ENCODE data around the gene TMUB2. TPM values are rescaled to one million over a fixed set of nuclear protein-coding genes. Genes with fewer than 3 reads are reported as not detected.

The TMUB2 gene
- total and polyA plus RNA-seq, 2 of the 13 experiments (the other 11 are each of a cell fraction or from before 2014, with no cell fraction given), result 26.9 to 50.8 TPM

GRCh38 chr17:44222112-44222869 lies 35.5 kb downstream of the TMUB2 start (continued):
- TF ChIP-seq MZF1 (CRISPR knock-in tag; IDR thresholded peaks at IDR 0.05; ENCODE audit: borderline replicate concordance) (no peak), ZNF24 (IDR thresholded peaks at IDR 0.05) (no peak), ZBTB14 (CRISPR knock-in tag; IDR thresholded peaks at IDR 0.05) (peak; percentile 59; the same call in 1 of the 2 replicates), RELA (CRISPR knock-in tag; IDR thresholded peaks at IDR 0.05) (no peak), ZFP36L1 (CRISPR knock-in tag; IDR thresholded peaks at IDR 0.05) (0 out of 2 replicates have a peak, but pooled peaks have one; percentile 20), ZNF33A (CRISPR knock-in tag; IDR thresholded peaks at IDR 0.05; ENCODE audit: borderline replicate concordance) (no peak), ZNF343 (CRISPR knock-in tag; IDR thresholded peaks at IDR 0.05) (no peak), ZFX (CRISPR knock-in tag; IDR thresholded peaks at IDR 0.05; ENCODE audit: low read depth) (peak; percentile 74), ZNF724P (CRISPR knock-in tag; IDR thresholded peaks at IDR 0.05; ENCODE audit: borderline replicate concordance) (no peak), BRCA1 (CRISPR knock-in tag; IDR thresholded peaks at IDR 0.05) (no peak; the same call in 1 of the 2 replicates), CREM (IDR thresholded peaks at IDR 0.05) (no peak), CREM (CRISPR knock-in tag; IDR thresholded peaks at IDR 0.05) (no peak), MBD4 (IDR thresholded peaks at IDR 0.05; ENCODE audit: borderline replicate concordance, low read length) (no peak), NBN (conservative IDR thresholded peaks at IDR 0.05) (no peak), TOE1 (CRISPR knock-in tag; IDR thresholded peaks at IDR 0.05) (no peak), ZNF780A (CRISPR knock-in tag; IDR thresholded peaks at IDR 0.05) (no peak), ZNF678 (CRISPR knock-in tag; IDR thresholded peaks at IDR 0.05) (no peak), ZNF615 (CRISPR knock-in tag; IDR thresholded peaks at IDR 0.05; ENCODE audit: borderline replicate concordance) (no peak), ZFP62 (CRISPR knock-in tag; IDR thresholded peaks at IDR 0.05) (no peak), ZNF749 (CRISPR knock-in tag; IDR thresholded peaks at IDR 0.05; ENCODE audit: borderline replicate concordance) (no peak), SIN3A (IDR thresholded peaks at IDR 0.05; ENCODE audit: borderline replicate concordance, low read depth, low read length) (no peak), THRA (CRISPR knock-in tag; IDR thresholded peaks at IDR 0.05; ENCODE audit: borderline replicate concordance) (no peak), ZNF839 (CRISPR knock-in tag; IDR thresholded peaks at IDR 0.05; ENCODE audit: borderline replicate concordance) (no peak)
- TF ChIP-seq, protein P1, sequence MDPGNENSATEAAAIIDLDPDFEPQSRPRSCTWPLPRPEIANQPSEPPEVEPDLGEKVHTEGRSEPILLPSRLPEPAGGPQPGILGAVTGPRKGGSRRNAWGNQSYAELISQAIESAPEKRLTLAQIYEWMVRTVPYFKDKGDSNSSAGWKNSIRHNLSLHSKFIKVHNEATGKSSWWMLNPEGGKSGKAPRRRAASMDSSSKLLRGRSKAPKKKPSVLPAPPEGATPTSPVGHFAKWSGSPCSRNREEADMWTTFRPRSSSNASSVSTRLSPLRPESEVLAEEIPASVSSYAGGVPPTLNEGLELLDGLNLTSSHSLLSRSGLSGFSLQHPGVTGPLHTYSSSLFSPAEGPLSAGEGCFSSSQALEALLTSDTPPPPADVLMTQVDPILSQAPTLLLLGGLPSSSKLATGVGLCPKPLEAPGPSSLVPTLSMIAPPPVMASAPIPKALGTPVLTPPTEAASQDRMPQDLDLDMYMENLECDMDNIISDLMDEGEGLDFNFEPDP (CRISPR knock-in tag; conservative IDR thresholded peaks at IDR 0.05), result no peak
- TF ChIP-seq, protein P2, sequence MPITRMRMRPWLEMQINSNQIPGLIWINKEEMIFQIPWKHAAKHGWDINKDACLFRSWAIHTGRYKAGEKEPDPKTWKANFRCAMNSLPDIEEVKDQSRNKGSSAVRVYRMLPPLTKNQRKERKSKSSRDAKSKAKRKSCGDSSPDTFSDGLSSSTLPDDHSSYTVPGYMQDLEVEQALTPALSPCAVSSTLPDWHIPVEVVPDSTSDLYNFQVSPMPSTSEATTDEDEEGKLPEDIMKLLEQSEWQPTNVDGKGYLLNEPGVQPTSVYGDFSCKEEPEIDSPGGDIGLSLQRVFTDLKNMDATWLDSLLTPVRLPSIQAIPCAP (CRISPR knock-in tag; IDR thresholded peaks at IDR 0.05; ENCODE audit: low read depth), result no peak

All from HepG2 (cell line).